MCF 10A (cell line): Measurements from ENCODE around the gene PDE9A. TPM values are rescaled to one million over a fixed set of nuclear protein-coding genes. Genes with fewer than 3 reads are reported as not detected.
"Not testable (repeated sequence)": the region's sequence is repeated elsewhere in the genome, so short reads cannot be mapped to it uniquely, and the experiment has no call there.

Experiments
- BruUV-seq: library from RNA; stranded (reverse); fragments of 400-500 nt; replicated peaks from 2 replicates; lab custom pipeline; 2021; lab: Mats Ljungman, UMichigan
- CTCF ChIA-PET: fragments of 300-600 bp; sonication (Branson Sonifier 250); formaldehyde crosslinking; extraction: SDS; loops from one replicate; lab custom pipeline; 2021; ENCODE audit warnings: antibody characterized with exemption, inconsistent platforms; lab: Yijun Ruan, JAX
- POLR2A ChIA-PET: fragments of 300-600, 350-650 bp; sonication (Branson Sonifier 250); formaldehyde crosslinking; extraction: SDS; loops from one replicate; lab custom pipeline; 2020; ENCODE audit warnings: antibody characterized with exemption, inconsistent platforms; lab: Yijun Ruan, JAX
- DNase-seq: peaks from one replicate; pipeline ENCODE4 v3.0.0-alpha.2; 2018; ENCODE audit not compliant: unreplicated experiment
- H3K27ac Mint-ChIP-seq: one replicate; pipeline ENCODE4 v1.8.0; 2022; ENCODE audit warnings: mild to moderate bottlenecking, low read depth, mixed read lengths; ENCODE audit not compliant: unreplicated experiment
- H3K27me3 Mint-ChIP-seq: one replicate; pipeline ENCODE4 v1.8.0; 2022; ENCODE audit warnings: mixed read lengths; ENCODE audit not compliant: insufficient read depth, unreplicated experiment
- H3K36me3 Mint-ChIP-seq: one replicate; pipeline ENCODE4 v1.8.0; 2022; ENCODE audit warnings: mild to moderate bottlenecking, moderate library complexity, mixed read lengths; ENCODE audit not compliant: insufficient read depth, unreplicated experiment
- H3K4me1 Mint-ChIP-seq: one replicate; pipeline ENCODE4 v1.8.0; 2022; ENCODE audit warnings: mixed read lengths; ENCODE audit not compliant: insufficient read depth, unreplicated experiment
- H3K4me3 Mint-ChIP-seq: one replicate; pipeline ENCODE4 v1.8.0; 2022; ENCODE audit warnings: mild to moderate bottlenecking, moderate library complexity, mixed read lengths; ENCODE audit not compliant: unreplicated experiment
- H3K9me3 Mint-ChIP-seq: one replicate; pipeline ENCODE4 v1.8.0; 2022; ENCODE audit warnings: mixed read lengths; ENCODE audit not compliant: unreplicated experiment
- CTCF ChIP-seq: fragments of 200-600 bp; IDR thresholded peaks from one replicate; pipeline ENCODE4 v1.8.0; 2022; ENCODE audit warnings: antibody characterized with exemption, mild to moderate bottlenecking; ENCODE audit not compliant: unreplicated experiment
- intact Hi-C: fragments of 100-400 bp; cut with micrococcal nuclease; formaldehyde crosslinking; loops from 2 replicates; pipeline ENCODE4 v1.14.1; 2022
- total RNA-seq: library from RNA; stranded (reverse); gene quantifications from 2 replicates; pipeline ENCODE4 v1.2.3, GENCODE V29; 2022

The PDE9A gene
- total RNA-seq, 1 experiment from 2014 or later = not detected

DNA sequence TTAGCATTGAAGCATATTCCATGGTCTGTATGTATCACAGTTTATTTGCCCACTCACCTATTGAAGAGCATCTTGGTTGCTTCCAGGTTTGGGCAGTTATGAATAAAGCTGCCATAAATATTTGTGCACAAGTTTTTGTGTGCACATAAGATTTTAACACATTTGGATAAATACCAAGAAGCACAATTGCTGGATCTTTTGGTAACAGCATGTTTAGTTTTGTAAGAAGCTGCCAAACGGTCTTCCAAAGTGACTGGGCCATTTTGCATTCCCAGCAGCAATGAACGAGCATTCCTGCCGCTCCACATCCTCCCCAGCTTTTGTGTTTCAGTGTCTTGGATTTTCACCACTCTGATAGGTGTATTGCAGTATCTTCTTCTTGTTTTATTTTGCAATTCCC, 62.7 kb downstream of the PDE9A start:
- no TSS peak for BruUV-seq
- intact Hi-C loops = no loop called here
- H3K9me3 Mint-ChIP-seq = peaks cover 8% of the 10 kb centered on the region
- CTCF ChIA-PET = no interaction called here
- DNase-seq = no peak
- no peak overlapping the region for H3K27ac Mint-ChIP-seq
- TF ChIP-seq CTCF = no peak
- POLR2A ChIA-PET = no interaction called here
- H3K36me3 Mint-ChIP-seq = no peaks in the 10 kb centered on the region
- peaks cover 44% of the 10 kb centered on the region for H3K27me3 Mint-ChIP-seq
- H3K4me1 Mint-ChIP-seq = no peaks in the 10 kb centered on the region
- H3K4me3 Mint-ChIP-seq = no peak overlapping the region

GRCh38 chr21:42720484-42720883, 67.1 kb downstream of the PDE9A start:
- H3K9me3 Mint-ChIP-seq, H3K4me3 Mint-ChIP-seq, H3K36me3 Mint-ChIP-seq, intact Hi-C loops, H3K27ac Mint-ChIP-seq, DNase-seq, POLR2A ChIA-PET, H3K27me3 Mint-ChIP-seq, H3K4me1 Mint-ChIP-seq, BruUV-seq: not testable (repeated sequence)
- CTCF ChIA-PET = interaction anchor here (1.0 kb wide), 1 partner anchor 14 kb away, joined by 3 read pairs; no protein-coding TSS in a partner anchor

- DNase-seq = peak; percentile 36
- peaks cover under 1% of the 10 kb centered on the region for H3K27me3 Mint-ChIP-seq
- no peak overlapping the region for H3K4me3 Mint-ChIP-seq
- TF ChIP-seq CTCF = no peak
- H3K27ac Mint-ChIP-seq = no peak overlapping the region
- H3K9me3 Mint-ChIP-seq = no peaks in the 10 kb centered on the region
- no peaks in the 10 kb centered on the region for H3K36me3 Mint-ChIP-seq
- CTCF ChIA-PET = no interaction called here
- H3K4me1 Mint-ChIP-seq = peaks cover 8% of the 10 kb centered on the region
- intact Hi-C loops = no loop called here
- no TSS peak for BruUV-seq
- POLR2A ChIA-PET = no interaction called here
Observed at GRCh38 chr21:42721341-42721824, 68.0 kb downstream of the PDE9A start.

GRCh38 chr21:42722153-42722552, 68.7 kb downstream of the PDE9A start:
- no peak overlapping the region for H3K27ac Mint-ChIP-seq
- no peaks in the 10 kb centered on the region for H3K27me3 Mint-ChIP-seq
- peaks cover 8% of the 10 kb centered on the region for H3K4me1 Mint-ChIP-seq
- BruUV-seq = no TSS peak
- ChIA-PET POLR2A (no interaction called here), CTCF (no interaction called here)
- no peak overlapping the region for H3K4me3 Mint-ChIP-seq
- no peaks in the 10 kb centered on the region for H3K9me3 Mint-ChIP-seq
- intact Hi-C loops = no loop called here
- DNase-seq = no peak
- no peak for TF ChIP-seq CTCF
- no peaks in the 10 kb centered on the region for H3K36me3 Mint-ChIP-seq
